Uterus (tissue), 4 donors: ENCODE data around the gene CYP4F11. TPM values are rescaled to one million over a fixed set of nuclear protein-coding genes. Genes with fewer than 3 reads are reported as not detected.
"Not testable (repeated sequence)": the region's sequence is repeated elsewhere in the genome, so short reads cannot be mapped to it uniquely, and the experiment has no call there.

ENCODE experiments used
- DNase-seq, 2 donors: peaks; one replicate each; pipeline ENCODE4 v3.0.0-alpha.2; 2019 to 2020
- H3K27ac ChIP-seq, 2 donors: fragments of 200-600 bp; sonication (generic); 1 replicate in 1 of 2; 2 replicates in 1 of 2; pipeline ENCODE4 v1.5.1; 2016 to 2018
- H3K27me3 ChIP-seq, 2 donors: fragments of 200-600 bp; sonication (generic); one replicate each; pipeline ENCODE4 v1.5.1; 2018 to 2019; ENCODE audit warnings: control low read depth in 1 of 2
- H3K36me3 ChIP-seq, 2 donors: fragments of 200-600 bp; sonication (generic); one replicate each; pipeline ENCODE4 v1.5.1; 2019; ENCODE audit warnings: control low read depth in 1 of 2
- H3K4me1 ChIP-seq, 2 donors: fragments of 200-600 bp; sonication (generic); one replicate each; pipeline ENCODE4 v1.5.1; 2018 to 2019; ENCODE audit warnings: control low read depth in 1 of 2
- H3K4me3 ChIP-seq, 2 donors: fragments of 200-600 bp; sonication (generic); 1 replicate in 1 of 2; 2 replicates in 1 of 2; pipeline ENCODE4 v1.5.1; 2018 to 2019; ENCODE audit warnings: mild to moderate bottlenecking in 1 of 2
- H3K9me3 ChIP-seq, 2 donors: fragments of 200-600 bp; sonication (generic); one replicate each; pipeline ENCODE4 v1.5.1; 2019; ENCODE audit warnings: control low read depth in 1 of 2
- POLR2A ChIP-seq, 2 donors: fragments of 450-650 bp; IDR thresholded peaks; one replicate each; pipeline ENCODE4 v1.6.1; 2016; ENCODE audit warnings: antibody characterized with exemption in 2 of 2, mild to moderate bottlenecking in 1 of 2, moderate library complexity in 1 of 2
- intact Hi-C: fragments of 100-400 bp; cut with DNase I; formaldehyde crosslinking; loops from one replicate; pipeline ENCODE4 v1.15.1; 2023; ENCODE audit warnings: low total_unique reads
- total RNA-seq, 4 donors: library from RNA; depleted of rRNA in 3 of 4; stranded (reverse); fragments of >200 nt in 3 of 4; gene quantifications; one replicate each; pipeline versions ENCODE4 v1.1.0 to v1.2.4, GENCODE V29; 2014 to 2023
- TF ChIP-seq, protein P1 (sequence below), 4 experiments: fragments of 200-600 bp in 2 of 4; fragments of 450-650 bp in 2 of 4; sonication (generic) in 2 of 4; IDR thresholded peaks; one replicate each; pipeline ENCODE4 v1.5.1; 2016 to 2019; ENCODE audit warnings: antibody characterized with exemption in 4 of 4, mild to moderate bottlenecking in 2 of 4, moderate library complexity in 1 of 4
- donor health status: DM: yes; HTN: yes; CAD: no.

CYP4F11 gene
- total RNA-seq, 4 donors from 2014 or later, result 0.21 to 0.24 TPM; not detected in 2

- Histone ChIP-seq H3K4me1 (no peaks in the 10 kb centered on the region), H3K27me3 (no peaks in the 10 kb centered on the region), H3K27ac (no peak overlapping the region), H3K4me3 (no peak overlapping the region), H3K36me3 (no peaks in the 10 kb centered on the region), H3K9me3 (no peaks in the 10 kb centered on the region)
- intact Hi-C loops, result no loop called here
- no peak for DNase-seq
- TF ChIP-seq, protein P1, sequence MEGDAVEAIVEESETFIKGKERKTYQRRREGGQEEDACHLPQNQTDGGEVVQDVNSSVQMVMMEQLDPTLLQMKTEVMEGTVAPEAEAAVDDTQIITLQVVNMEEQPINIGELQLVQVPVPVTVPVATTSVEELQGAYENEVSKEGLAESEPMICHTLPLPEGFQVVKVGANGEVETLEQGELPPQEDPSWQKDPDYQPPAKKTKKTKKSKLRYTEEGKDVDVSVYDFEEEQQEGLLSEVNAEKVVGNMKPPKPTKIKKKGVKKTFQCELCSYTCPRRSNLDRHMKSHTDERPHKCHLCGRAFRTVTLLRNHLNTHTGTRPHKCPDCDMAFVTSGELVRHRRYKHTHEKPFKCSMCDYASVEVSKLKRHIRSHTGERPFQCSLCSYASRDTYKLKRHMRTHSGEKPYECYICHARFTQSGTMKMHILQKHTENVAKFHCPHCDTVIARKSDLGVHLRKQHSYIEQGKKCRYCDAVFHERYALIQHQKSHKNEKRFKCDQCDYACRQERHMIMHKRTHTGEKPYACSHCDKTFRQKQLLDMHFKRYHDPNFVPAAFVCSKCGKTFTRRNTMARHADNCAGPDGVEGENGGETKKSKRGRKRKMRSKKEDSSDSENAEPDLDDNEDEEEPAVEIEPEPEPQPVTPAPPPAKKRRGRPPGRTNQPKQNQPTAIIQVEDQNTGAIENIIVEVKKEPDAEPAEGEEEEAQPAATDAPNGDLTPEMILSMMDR (IDR thresholded peaks at IDR 0.05), result no peak
- no peak for TF ChIP-seq POLR2A (IDR thresholded peaks at IDR 0.05)
These were observed 59.4 kb downstream of the CYP4F11 start for GRCh38 chr19:15874821-15875474.

- H3K27me3 ChIP-seq, intact Hi-C loops, DNase-seq, H3K4me1 ChIP-seq, H3K4me3 ChIP-seq, H3K27ac ChIP-seq, H3K36me3 ChIP-seq, H3K9me3 ChIP-seq: not testable (repeated sequence)
These were observed 60.6 kb downstream of the CYP4F11 start for GRCh38 chr19:15873771-15874170.

DNA sequence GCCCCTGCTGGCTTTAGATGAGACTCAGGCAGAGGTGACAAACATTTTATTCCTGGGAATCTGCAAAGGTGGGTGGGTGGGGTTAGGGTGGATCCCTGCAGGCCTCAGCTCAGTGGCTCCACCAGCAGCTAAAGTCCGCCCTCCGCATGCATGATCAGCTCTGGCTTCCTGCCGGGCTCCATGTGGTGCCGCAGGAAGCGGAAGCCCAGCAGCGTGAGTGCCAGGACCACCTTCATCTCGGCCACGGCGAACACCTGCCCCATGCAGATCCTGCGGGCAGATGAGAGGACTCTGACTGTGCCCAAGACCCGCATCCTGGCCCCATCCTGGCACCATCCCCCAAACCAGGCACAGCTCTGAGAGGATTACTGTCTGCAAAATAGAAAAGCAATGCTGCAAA, 62.8 kb downstream of the CYP4F11 start:
- intact Hi-C loops, result no loop called here
- no peaks in the 10 kb centered on the region for H3K36me3 ChIP-seq
- DNase-seq, result no peak
- no peak overlapping the region for H3K27ac ChIP-seq
- no peaks in the 10 kb centered on the region for H3K9me3 ChIP-seq
- no peaks in the 10 kb centered on the region for H3K4me1 ChIP-seq
- H3K27me3 ChIP-seq, result no peaks in the 10 kb centered on the region
- TF ChIP-seq, protein P1 (IDR thresholded peaks at IDR 0.05), result no peak
- TF ChIP-seq POLR2A (IDR thresholded peaks at IDR 0.05), result no peak
- H3K4me3 ChIP-seq, result no peak overlapping the region

DNA sequence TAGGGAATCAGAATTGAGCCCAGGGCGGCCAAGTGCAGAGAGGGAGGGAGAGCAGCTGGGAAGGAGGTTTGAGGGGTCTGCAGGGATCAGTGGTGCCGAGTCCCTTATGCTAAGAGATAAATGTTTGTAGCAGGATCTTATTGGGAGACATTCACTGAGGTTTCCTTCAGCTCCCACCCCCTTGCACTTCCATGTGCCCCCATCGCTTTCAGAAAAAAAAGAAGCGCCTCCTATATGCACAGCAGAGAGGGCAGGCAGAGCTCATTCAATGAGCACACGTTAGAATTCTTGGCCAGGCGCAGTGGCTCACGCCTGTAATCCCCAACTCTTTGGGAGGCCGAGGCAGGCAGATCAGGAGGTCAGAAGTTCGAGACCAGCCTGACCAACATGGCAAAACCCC, 64.5 kb downstream of the CYP4F11 start:
- intact Hi-C loops, result no loop called here
- TF ChIP-seq, protein P1 (IDR thresholded peaks at IDR 0.05), result no peak
- TF ChIP-seq POLR2A (IDR thresholded peaks at IDR 0.05), result no peak
- H3K27me3 ChIP-seq, result no peaks in the 10 kb centered on the region

GRCh38 chr19:15869109-15869555, 65.2 kb downstream of the CYP4F11 start:
- Histone ChIP-seq H3K27ac (no peak overlapping the region), H3K36me3 (no peaks in the 10 kb centered on the region), H3K9me3 (no peaks in the 10 kb centered on the region), H3K27me3 (no peaks in the 10 kb centered on the region), H3K4me1 (no peaks in the 10 kb centered on the region), H3K4me3 (no peak overlapping the region)
- DNase-seq, result peak in 1 of 2 donors; percentile 19
- TF ChIP-seq POLR2A (IDR thresholded peaks at IDR 0.05), result no peak
- TF ChIP-seq, protein P1 (IDR thresholded peaks at IDR 0.05), result peak; percentile 38 to 65 (median 55)
- intact Hi-C loops, result no loop called here

More for the DNA sequence above, 64.5 kb downstream of the CYP4F11 start:
- H3K4me1 ChIP-seq, result no peaks in the 10 kb centered on the region
- no peaks in the 10 kb centered on the region for H3K36me3 ChIP-seq
- no peak for DNase-seq
- H3K9me3 ChIP-seq, result no peaks in the 10 kb centered on the region
- no peak overlapping the region for H3K27ac ChIP-seq
- no peak overlapping the region for H3K4me3 ChIP-seq
